ENCODE data around the gene MEST.
"Not testable (repeated sequence)": the region's sequence is repeated elsewhere in the genome, so short reads cannot be mapped to it uniquely, and the experiment has no call there.

MEST gene

GRCh38 chr7:130491841-130492522 is at the start of gene MEST:
TSS of gene MEST (plus strand) at chr7:130492085. CDS start at chr7:130492314, 229 bp downstream.
- no peak for DNase-seq (ENCODE audit: low read depth)

GRCh38 chr7:130442601-130443000 is 49.3 kb upstream of the MEST start:
- no peak for DNase-seq (ENCODE audit: low read depth)

- DNase-seq (ENCODE audit: low read depth) = no peak
Observed at GRCh38 chr7:130444234-130444633, 47.7 kb upstream of the MEST start.

- DNase-seq (ENCODE audit: low read depth) = no peak
Observed at GRCh38 chr7:130444751-130445407, 47.0 kb upstream of the MEST start.

GRCh38 chr7:130446259-130446658 is 45.6 kb upstream of the MEST start:
- no peak for DNase-seq (ENCODE audit: low read depth)

- not testable (repeated sequence) for DNase-seq (ENCODE audit: low read depth)
Observed at GRCh38 chr7:130451344-130451743, 40.5 kb upstream of the MEST start.

GRCh38 chr7:130452951-130453350 is 38.9 kb upstream of the MEST start:
- DNase-seq (ENCODE audit: low read depth) = no peak

GRCh38 chr7:130454959-130455358 is 36.9 kb upstream of the MEST start:
- DNase-seq (ENCODE audit: low read depth) = no peak

GRCh38 chr7:130458257-130458656 is 33.6 kb upstream of the MEST start:
- DNase-seq (ENCODE audit: low read depth) = no peak

GRCh38 chr7:130461272-130461671 is 30.6 kb upstream of the MEST start:
- DNase-seq (ENCODE audit: low read depth) = no peak

- DNase-seq (ENCODE audit: low read depth) = no peak
Observed at GRCh38 chr7:130463553-130464434, 28.1 kb upstream of the MEST start.

GRCh38 chr7:130468612-130469011 is 23.3 kb upstream of the MEST start:
- DNase-seq (ENCODE audit: low read depth) = no peak

GRCh38 chr7:130471974-130472373 is 19.9 kb upstream of the MEST start:
- DNase-seq (ENCODE audit: low read depth) = no peak

- no peak for DNase-seq (ENCODE audit: low read depth)
Observed at GRCh38 chr7:130473289-130473688, 18.6 kb upstream of the MEST start.

GRCh38 chr7:130473876-130474275 is 18.0 kb upstream of the MEST start:
- no peak for DNase-seq (ENCODE audit: low read depth)

- no peak for DNase-seq (ENCODE audit: low read depth)
Observed at GRCh38 chr7:130475776-130476175, 16.1 kb upstream of the MEST start.

- DNase-seq (ENCODE audit: low read depth) = no peak
Observed at GRCh38 chr7:130476297-130477150, 15.4 kb upstream of the MEST start.

GRCh38 chr7:130478991-130479390 is 12.9 kb upstream of the MEST start:
- DNase-seq (ENCODE audit: low read depth) = no peak

- DNase-seq (ENCODE audit: low read depth) = no peak
Observed at GRCh38 chr7:130479716-130480400, 12.0 kb upstream of the MEST start.

GRCh38 chr7:130481898-130482297 is 10.0 kb upstream of the MEST start:
- DNase-seq (ENCODE audit: low read depth) = no peak

- no peak for DNase-seq (ENCODE audit: low read depth)
Observed at GRCh38 chr7:130483031-130483430, 8.9 kb upstream of the MEST start.

All from activated gamma-delta T cell treated with anti-CD3 and anti-CD28 coated beads, Interleukin-2, amount 50 U/mL, for 16 hours (primary cell).